HepG2 (cell line): ENCODE results near the gene CDKN1A. TPM values are rescaled to one million over a fixed set of nuclear protein-coding genes. Genes with fewer than 3 reads are reported as not detected.

Source experiments
- BORCS8-MEF2B ChIP-seq: sonication (generic); formaldehyde crosslinking; IDR thresholded peaks from 2 replicates; pipeline ENCODE4 v1.8.0; 2022; ENCODE audit warnings: mild to moderate bottlenecking, missing genetic modification reagents
- CEBPG ChIP-seq: IDR thresholded peaks from 2 replicates; pipeline ENCODE4 v1.6.1; 2016
- CHD2 ChIP-seq: IDR thresholded peaks from 2 replicates; pipeline ENCODE4 v1.6.1; 2011; ENCODE audit warnings: low read depth, low read length, improper control_type of control experiment
- EED ChIP-seq: sonication (generic); formaldehyde crosslinking; IDR thresholded peaks from 2 replicates; pipeline ENCODE4 v1.5.0; 2020; ENCODE audit warnings: mild to moderate bottlenecking, missing genetic modification reagents
- EP300 ChIP-seq, 3 experiments: sonication (generic) in 1 of 3; formaldehyde crosslinking in 1 of 3; IDR thresholded peaks; 2 replicates each; pipeline versions ENCODE4 v1.5.1 to v1.6.1; 2011 to 2020; ENCODE audit warnings: low read depth in 2 of 3, low read length in 2 of 3, borderline replicate concordance in 1 of 3, improper control_type of control experiment in 1 of 3, mild to moderate bottlenecking in 1 of 3, missing genetic modification reagents in 1 of 3, moderate library complexity in 1 of 3
- FOXC1 ChIP-seq: sonication (generic); formaldehyde crosslinking; IDR thresholded peaks from 2 replicates; pipeline ENCODE4 v1.8.0; 2022; ENCODE audit warnings: mild to moderate bottlenecking, missing genetic modification reagents, borderline replicate concordance
- PAF1 ChIP-seq: IDR thresholded peaks from 2 replicates; pipeline ENCODE4 v1.6.1; 2016; ENCODE audit warnings: missing genetic modification reagents, missing compliant biosample characterization
- SETDB1 ChIP-seq: sonication (generic); formaldehyde crosslinking; IDR thresholded peaks from 2 replicates; pipeline ENCODE4 v1.5.1; 2020; ENCODE audit warnings: missing genetic modification reagents, mild to moderate bottlenecking, borderline replicate concordance
- WIZ ChIP-seq: sonication (generic); formaldehyde crosslinking; IDR thresholded peaks from 2 replicates; pipeline ENCODE4 v1.5.1; 2020; ENCODE audit warnings: mild to moderate bottlenecking, missing genetic modification reagents
- ZBTB38 ChIP-seq: sonication (generic); formaldehyde crosslinking; IDR thresholded peaks from 2 replicates; pipeline ENCODE4 v1.5.1; 2020; ENCODE audit warnings: mild to moderate bottlenecking, missing genetic modification reagents
- ZFP82 ChIP-seq: sonication (generic); formaldehyde crosslinking; IDR thresholded peaks from 2 replicates; pipeline ENCODE4 v1.5.1; 2020; ENCODE audit warnings: mild to moderate bottlenecking, missing genetic modification reagents, borderline replicate concordance
- ZNF121 ChIP-seq: sonication (generic); formaldehyde crosslinking; IDR thresholded peaks from 2 replicates; pipeline ENCODE4 v1.5.0; 2020; ENCODE audit warnings: mild to moderate bottlenecking, missing genetic modification reagents
- ZNF253 ChIP-seq: sonication (generic); formaldehyde crosslinking; IDR thresholded peaks from 2 replicates; pipeline ENCODE4 v1.8.0; 2022; ENCODE audit warnings: mild to moderate bottlenecking, missing genetic modification reagents, borderline replicate concordance
- ZNF546 ChIP-seq: sonication (generic); formaldehyde crosslinking; conservative IDR thresholded peaks from 2 replicates; pipeline ENCODE4 v1.8.1; 2023; ENCODE audit warnings: mild to moderate bottlenecking, missing genetic modification reagents
- ZNF558 ChIP-seq: sonication (generic); formaldehyde crosslinking; IDR thresholded peaks from 2 replicates; pipeline ENCODE4 v1.9.0; 2022; ENCODE audit warnings: mild to moderate bottlenecking, missing genetic modification reagents, borderline replicate concordance
- ZNF567 ChIP-seq: sonication (generic); formaldehyde crosslinking; IDR thresholded peaks from 2 replicates; pipeline ENCODE4 v1.8.1; 2023; ENCODE audit warnings: mild to moderate bottlenecking, missing genetic modification reagents, borderline replicate concordance
- ZNF747 ChIP-seq: sonication (generic); formaldehyde crosslinking; IDR thresholded peaks from 2 replicates; pipeline ENCODE4 v1.8.1; 2023; ENCODE audit warnings: missing genetic modification reagents, mild to moderate bottlenecking, borderline replicate concordance
- ZNF781 ChIP-seq: sonication (generic); formaldehyde crosslinking; IDR thresholded peaks from 2 replicates; pipeline ENCODE4 v1.5.1; 2020; ENCODE audit warnings: borderline replicate concordance, mild to moderate bottlenecking, missing genetic modification reagents; ENCODE audit errors: not compliant biosample characterization
- ZSCAN9 ChIP-seq: IDR thresholded peaks from 2 replicates; pipeline ENCODE4 v1.6.1; 2016; ENCODE audit warnings: borderline replicate concordance
- polyA plus RNA-seq, 8 experiments: library from polyadenylated mRNA; depleted of rRNA in 3 of 8; stranded (reverse) in 7 of 8; unstranded in 1 of 8; fragments of >200 nt; fragmentation: Illumina TruSeq in 4 of 8; extraction: Trizol in 4 of 8; gene quantifications; 2 replicates each; pipeline versions ENCODE4 v1.2.1 to v1.2.3, GENCODE V29; 2011 to 2016; ENCODE audit warnings: low read depth in 4 of 8, missing spikeins in 1 of 8, mixed read lengths in 1 of 8; ENCODE audit not compliant: insufficient read depth in 1 of 8
- total RNA-seq, 5 experiments: library from RNA; depleted of rRNA; stranded (reverse); fragments of >200 nt; fragmentation: Illumina TruSeq; extraction: Trizol; gene quantifications; 2 replicates each; pipeline ENCODE4 v1.2.3, GENCODE V29; 2016; ENCODE audit warnings: low read depth in 1 of 5
- TF ChIP-seq, protein P1 (sequence below): sonication (generic); formaldehyde crosslinking; IDR thresholded peaks from 2 replicates; pipeline ENCODE4 v1.4.0; 2020; ENCODE audit warnings: missing genetic modification reagents, borderline replicate concordance
- TF ChIP-seq, protein P2 (sequence below), 2 experiments: sonication (generic) in 1 of 2; formaldehyde crosslinking in 1 of 2; IDR thresholded peaks; 2 replicates each; pipeline versions ENCODE4 v1.4.0 to v1.6.1; 2018 to 2020; ENCODE audit warnings: missing genetic modification reagents in 2 of 2, borderline replicate concordance in 1 of 2, low read depth in 1 of 2, mild to moderate bottlenecking in 1 of 2, missing biosample characterization in 1 of 2
- TF ChIP-seq, protein P3 (sequence below): IDR thresholded peaks from 2 replicates; pipeline ENCODE4 v1.6.1; 2016
- TF ChIP-seq, protein P4 (sequence below): sonication (generic); formaldehyde crosslinking; conservative IDR thresholded peaks from 2 replicates; pipeline ENCODE4 v1.8.0; 2022; ENCODE audit warnings: low read depth, missing genetic modification reagents

The CDKN1A gene
- total and polyA plus RNA-seq, 2 of the 13 experiments (the other 11 are each of a cell fraction or from before 2014, with no cell fraction given): 60.7 to 92.1 TPM

DNA sequence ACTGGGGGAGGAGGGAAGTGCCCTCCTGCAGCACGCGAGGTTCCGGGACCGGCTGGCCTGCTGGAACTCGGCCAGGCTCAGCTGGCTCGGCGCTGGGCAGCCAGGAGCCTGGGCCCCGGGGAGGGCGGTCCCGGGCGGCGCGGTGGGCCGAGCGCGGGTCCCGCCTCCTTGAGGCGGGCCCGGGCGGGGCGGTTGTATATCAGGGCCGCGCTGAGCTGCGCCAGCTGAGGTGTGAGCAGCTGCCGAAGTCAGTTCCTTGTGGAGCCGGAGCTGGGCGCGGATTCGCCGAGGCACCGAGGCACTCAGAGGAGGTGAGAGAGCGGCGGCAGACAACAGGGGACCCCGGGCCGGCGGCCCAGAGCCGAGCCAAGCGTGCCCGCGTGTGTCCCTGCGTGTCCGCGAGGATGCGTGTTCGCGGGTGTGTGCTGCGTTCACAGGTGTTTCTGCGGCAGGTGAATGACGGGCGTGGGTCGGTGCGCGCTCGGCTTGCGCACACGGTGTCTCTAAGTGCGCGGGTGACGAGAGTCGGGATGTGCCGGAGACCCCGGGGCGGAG, at the start of gene CDKN1A (continued):
- TF ChIP-seq, protein P1, sequence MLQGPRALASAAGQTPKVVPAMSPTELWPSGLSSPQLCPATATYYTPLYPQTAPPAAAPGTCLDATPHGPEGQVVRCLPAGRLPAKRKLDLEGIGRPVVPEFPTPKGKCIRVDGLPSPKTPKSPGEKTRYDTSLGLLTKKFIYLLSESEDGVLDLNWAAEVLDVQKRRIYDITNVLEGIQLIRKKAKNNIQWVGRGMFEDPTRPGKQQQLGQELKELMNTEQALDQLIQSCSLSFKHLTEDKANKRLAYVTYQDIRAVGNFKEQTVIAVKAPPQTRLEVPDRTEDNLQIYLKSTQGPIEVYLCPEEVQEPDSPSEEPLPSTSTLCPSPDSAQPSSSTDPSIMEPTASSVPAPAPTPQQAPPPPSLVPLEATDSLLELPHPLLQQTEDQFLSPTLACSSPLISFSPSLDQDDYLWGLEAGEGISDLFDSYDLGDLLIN (CRISPR knock-in tag): no peak
- TF ChIP-seq, protein P2, sequence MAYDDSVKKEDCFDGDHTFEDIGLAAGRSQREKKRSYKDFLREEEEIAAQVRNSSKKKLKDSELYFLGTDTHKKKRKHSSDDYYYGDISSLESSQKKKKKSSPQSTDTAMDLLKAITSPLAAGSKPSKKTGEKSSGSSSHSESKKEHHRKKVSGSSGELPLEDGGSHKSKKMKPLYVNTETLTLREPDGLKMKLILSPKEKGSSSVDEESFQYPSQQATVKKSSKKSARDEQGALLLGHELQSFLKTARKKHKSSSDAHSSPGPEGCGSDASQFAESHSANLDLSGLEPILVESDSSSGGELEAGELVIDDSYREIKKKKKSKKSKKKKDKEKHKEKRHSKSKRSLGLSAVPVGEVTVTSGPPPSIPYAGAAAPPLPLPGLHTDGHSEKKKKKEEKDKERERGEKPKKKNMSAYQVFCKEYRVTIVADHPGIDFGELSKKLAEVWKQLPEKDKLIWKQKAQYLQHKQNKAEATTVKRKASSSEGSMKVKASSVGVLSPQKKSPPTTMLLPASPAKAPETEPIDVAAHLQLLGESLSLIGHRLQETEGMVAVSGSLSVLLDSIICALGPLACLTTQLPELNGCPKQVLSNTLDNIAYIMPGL (CRISPR knock-in tag; IDR thresholded peaks at IDR 0.05; ENCODE audit: borderline replicate concordance in 1 of 2, low read depth in 1 of 2): peak; percentile 40 to 67; a peak in 2 of 4 replicates
- TF ChIP-seq ZNF781 (CRISPR knock-in tag) (peak; percentile 61), BORCS8-MEF2B (CRISPR knock-in tag) (0 out of 2 replicates have a peak, but pooled peaks have one; percentile 67), ZNF121 (CRISPR knock-in tag) (0 out of 2 replicates have a peak, but pooled peaks have one; percentile 23), ZNF253 (CRISPR knock-in tag) (peak; percentile 83; the same call in 1 of the 2 replicates), WIZ (CRISPR knock-in tag) (no peak), ZFP82 (peak; percentile 22; the same call in 1 of the 2 replicates), SETDB1 (CRISPR knock-in tag) (no peak), ZNF567 (CRISPR knock-in tag) (peak; percentile 92), ZNF546 (CRISPR knock-in tag) (peak; percentile 95), EP300 (IDR thresholded peaks at IDR 0.05; ENCODE audit: low read depth in 2 of 2, low read length in 2 of 2) (peak; percentile 10 to 61; a peak in 3 of 4 replicates), EP300 (CRISPR knock-in tag; IDR thresholded peaks at IDR 0.05; ENCODE audit: borderline replicate concordance) (0 out of 2 replicates have a peak, but pooled peaks have one; percentile 43), FOXC1 (CRISPR knock-in tag) (peak; percentile 89), ZNF747 (CRISPR knock-in tag) (peak; percentile 76; the same call in 1 of the 2 replicates), ZNF558 (peak; percentile 86; the same call in 1 of the 2 replicates), ZSCAN9 (CRISPR knock-in tag) (peak; percentile 12; the same call in 1 of the 2 replicates), PAF1 (CRISPR knock-in tag) (0 out of 2 replicates have a peak, but pooled peaks have one; percentile 40), CEBPG (CRISPR knock-in tag) (peak; percentile 9; the same call in 1 of the 2 replicates), EED (CRISPR knock-in tag) (peak; percentile 98; the same call in 1 of the 2 replicates), ZBTB38 (CRISPR knock-in tag) (peak; percentile 72), CHD2 (no peak; the same call in 1 of the 2 replicates)
- TF ChIP-seq, protein P3, sequence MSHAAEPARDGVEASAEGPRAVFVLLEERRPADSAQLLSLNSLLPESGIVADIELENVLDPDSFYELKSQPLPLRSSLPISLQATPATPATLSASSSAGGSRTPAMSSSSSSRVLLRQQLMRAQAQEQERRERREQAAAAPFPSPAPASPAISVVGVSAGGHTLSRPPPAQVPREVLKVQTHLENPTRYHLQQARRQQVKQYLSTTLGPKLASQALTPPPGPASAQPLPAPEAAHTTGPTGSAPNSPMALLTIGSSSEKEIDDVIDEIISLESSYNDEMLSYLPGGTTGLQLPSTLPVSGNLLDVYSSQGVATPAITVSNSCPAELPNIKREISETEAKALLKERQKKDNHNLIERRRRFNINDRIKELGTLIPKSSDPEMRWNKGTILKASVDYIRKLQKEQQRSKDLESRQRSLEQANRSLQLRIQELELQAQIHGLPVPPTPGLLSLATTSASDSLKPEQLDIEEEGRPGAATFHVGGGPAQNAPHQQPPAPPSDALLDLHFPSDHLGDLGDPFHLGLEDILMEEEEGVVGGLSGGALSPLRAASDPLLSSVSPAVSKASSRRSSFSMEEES (CRISPR knock-in tag): peak; percentile 61; the same call in 1 of the 2 replicates
- TF ChIP-seq, protein P4, sequence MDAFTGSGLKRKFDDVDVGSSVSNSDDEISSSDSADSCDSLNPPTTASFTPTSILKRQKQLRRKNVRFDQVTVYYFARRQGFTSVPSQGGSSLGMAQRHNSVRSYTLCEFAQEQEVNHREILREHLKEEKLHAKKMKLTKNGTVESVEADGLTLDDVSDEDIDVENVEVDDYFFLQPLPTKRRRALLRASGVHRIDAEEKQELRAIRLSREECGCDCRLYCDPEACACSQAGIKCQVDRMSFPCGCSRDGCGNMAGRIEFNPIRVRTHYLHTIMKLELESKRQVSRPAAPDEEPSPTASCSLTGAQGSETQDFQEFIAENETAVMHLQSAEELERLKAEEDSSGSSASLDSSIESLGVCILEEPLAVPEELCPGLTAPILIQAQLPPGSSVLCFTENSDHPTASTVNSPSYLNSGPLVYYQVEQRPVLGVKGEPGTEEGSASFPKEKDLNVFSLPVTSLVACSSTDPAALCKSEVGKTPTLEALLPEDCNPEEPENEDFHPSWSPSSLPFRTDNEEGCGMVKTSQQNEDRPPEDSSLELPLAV (CRISPR knock-in tag): no peak
